Mesenchymal stem cell (in vitro differentiated cells and primary cell): ENCODE results near the gene AP3B1.
A peak's percentile ranks its signal among the peaks of the same experiment; 100 is the strongest.

Source experiments
- DNase-seq: peaks from one replicate; pipeline ENCODE4 v3.0.0-alpha.2; 2013
- H2AFZ ChIP-seq: one replicate; pipeline ENCODE4 v1.6.1; 2013; ENCODE audit warnings: low read depth, mild to moderate bottlenecking, control low read depth, inconsistent platforms, low read length, moderate library complexity
- H2AK5ac ChIP-seq: 2 replicates; pipeline ENCODE4 v1.6.1; 2013; ENCODE audit warnings: low read length, moderate library complexity, mild to moderate bottlenecking, inconsistent platforms; ENCODE audit not compliant: severe bottlenecking
- H2BK120ac ChIP-seq: one replicate; pipeline ENCODE4 v1.6.1; 2013; ENCODE audit warnings: low read depth, mild to moderate bottlenecking, inconsistent platforms, low read length, moderate library complexity
- H2BK12ac ChIP-seq, 2 experiments: one replicate each; pipeline ENCODE4 v1.6.1; 2013; ENCODE audit warnings: inconsistent platforms in 2 of 2, low read length in 2 of 2, mild to moderate bottlenecking in 2 of 2, moderate library complexity in 2 of 2, control low read depth in 1 of 2
- H2BK15ac ChIP-seq: one replicate; pipeline ENCODE4 v1.6.1; 2013; ENCODE audit warnings: mild to moderate bottlenecking, low read depth, inconsistent platforms; ENCODE audit not compliant: poor library complexity, severe bottlenecking
- H2BK5ac ChIP-seq: 2 replicates; pipeline ENCODE4 v1.6.1; 2013; ENCODE audit warnings: low read depth, mild to moderate bottlenecking, low read length, control low read depth, inconsistent platforms; ENCODE audit not compliant: poor library complexity, severe bottlenecking
- H3K14ac ChIP-seq, 2 experiments: one replicate each; pipeline ENCODE4 v1.6.1; 2013; ENCODE audit warnings: inconsistent platforms in 2 of 2, low read length in 2 of 2, control low read depth in 1 of 2, mild to moderate bottlenecking in 1 of 2, moderate library complexity in 1 of 2
- H3K18ac ChIP-seq, 2 experiments: one replicate each; pipeline ENCODE4 v1.6.1; 2013; ENCODE audit warnings: inconsistent platforms in 2 of 2, low read length in 2 of 2, control low read depth in 1 of 2, low read depth in 1 of 2, mild to moderate bottlenecking in 1 of 2
- H3K23ac ChIP-seq, 2 experiments: one replicate each; pipeline ENCODE4 v1.6.1; 2013; ENCODE audit warnings: inconsistent platforms in 2 of 2, low read length in 2 of 2, mild to moderate bottlenecking in 2 of 2, moderate library complexity in 2 of 2, control low read depth in 1 of 2
- H3K27ac ChIP-seq: 2 replicates; pipeline ENCODE4 v1.5.1; 2013; ENCODE audit warnings: mild to moderate bottlenecking, moderate library complexity, low read length, control low read depth, inconsistent platforms; ENCODE audit not compliant: poor library complexity, severe bottlenecking
- H3K27me3 ChIP-seq, 2 experiments: 2 replicates each; pipeline versions ENCODE4 v1.6.1 to v1.7.0; 2013; ENCODE audit warnings: low read length in 2 of 2, mild to moderate bottlenecking in 2 of 2, moderate library complexity in 2 of 2, control low read depth in 1 of 2, inconsistent platforms in 1 of 2; ENCODE audit not compliant: control insufficient read depth in 1 of 2, insufficient read depth in 1 of 2
- H3K36me3 ChIP-seq, 2 experiments: 2 replicates each; pipeline versions ENCODE4 v1.6.1 to v1.7.0; 2013; ENCODE audit warnings: low read length in 2 of 2, control low read depth in 1 of 2, inconsistent platforms in 1 of 2, low read depth in 1 of 2, mild to moderate bottlenecking in 1 of 2; ENCODE audit not compliant: insufficient read depth in 2 of 2, control insufficient read depth in 1 of 2
- H3K4ac ChIP-seq, 2 experiments: one replicate each; pipeline ENCODE4 v1.6.1; 2013; ENCODE audit warnings: inconsistent platforms in 2 of 2, low read length in 2 of 2, mild to moderate bottlenecking in 2 of 2, moderate library complexity in 2 of 2, control low read depth in 1 of 2, low read depth in 1 of 2
- H3K4me1 ChIP-seq: 2 replicates; pipeline ENCODE4 v1.6.1; 2013; ENCODE audit warnings: low read depth, low read length, control low read depth; ENCODE audit not compliant: control insufficient read depth, insufficient read depth
- H3K4me2 ChIP-seq: 2 replicates; pipeline ENCODE4 v1.6.1; 2013; ENCODE audit warnings: low read length, mild to moderate bottlenecking, inconsistent platforms; ENCODE audit not compliant: poor library complexity, severe bottlenecking
- H3K4me3 ChIP-seq, 2 experiments: 2 replicates each; pipeline versions ENCODE4 v1.5.1 to v1.7.0; 2013; ENCODE audit warnings: low read length in 2 of 2, mild to moderate bottlenecking in 2 of 2, control low read depth in 1 of 2, low read depth in 1 of 2; ENCODE audit not compliant: insufficient read depth in 1 of 2
- H3K79me1 ChIP-seq: replicated peaks from 2 replicates; pipeline ENCODE4 v1.6.1; 2013; ENCODE audit warnings: mild to moderate bottlenecking, control low read depth, low read length, inconsistent platforms; ENCODE audit not compliant: poor library complexity, severe bottlenecking
- H3K9ac ChIP-seq: 2 replicates; pipeline ENCODE4 v1.7.0; 2013; ENCODE audit warnings: mild to moderate bottlenecking, low read length, moderate library complexity
- H3K9me3 ChIP-seq: 2 replicates; pipeline ENCODE4 v1.7.0; 2013; ENCODE audit warnings: mild to moderate bottlenecking, low read length; ENCODE audit not compliant: control insufficient read depth
- H4K8ac ChIP-seq: one replicate; pipeline ENCODE4 v1.6.1; 2013; ENCODE audit warnings: inconsistent platforms, mild to moderate bottlenecking, low read length, moderate library complexity
- H4K91ac ChIP-seq: one replicate; pipeline ENCODE4 v1.6.1; 2013; ENCODE audit warnings: mild to moderate bottlenecking, low read length, inconsistent platforms
- WGBS: methylation state at CpG from one replicate; pipeline ENCODE4 v1.1.7; 2013; ENCODE audit warnings: mixed read lengths; 5-methylcytosine and 5-hydroxymethylcytosine counted together

Gene AP3B1

GRCh38 chr5:77973253-77973609, 321.3 kb downstream of the AP3B1 start:
- no peak overlapping the region for H3K4me2 ChIP-seq
- H2AFZ ChIP-seq = no peak overlapping the region
- no peak overlapping the region for H4K8ac ChIP-seq
- no peak overlapping the region for H3K9ac ChIP-seq
- H3K9me3 ChIP-seq = no peaks in the 10 kb centered on the region
- H4K91ac ChIP-seq = no peak overlapping the region
- peaks cover 41 to 67% of the 10 kb centered on the region in 2 experiments for H3K27me3 ChIP-seq
- H3K14ac ChIP-seq = no peak overlapping the region
- H3K27ac ChIP-seq = no peak overlapping the region
- WGBS = 10% methylated on average over 19 of the region's 19 CpGs
- no peaks in the 10 kb centered on the region for H3K79me1 ChIP-seq
- H3K4ac ChIP-seq = no peak overlapping the region
- H2AK5ac ChIP-seq = no peak overlapping the region
- H3K36me3 ChIP-seq = no peaks in the 10 kb centered on the region
- H3K4me1 ChIP-seq = peaks cover 7% of the 10 kb centered on the region
- no peak for DNase-seq
- H2BK12ac ChIP-seq = no peak overlapping the region
- peak overlapping the region in 1 of 2 experiments; percentile 68 for H3K4me3 ChIP-seq
- H3K23ac ChIP-seq = peak overlapping the region in 1 of 2 experiments; percentile 23
- no peak overlapping the region for H3K18ac ChIP-seq
- H2BK5ac ChIP-seq = no peak overlapping the region
- H2BK15ac ChIP-seq = no peak overlapping the region
- H2BK120ac ChIP-seq = no peak overlapping the region

- Histone ChIP-seq H3K4me3 (peak overlapping the region; percentile 1 to 68), H3K23ac (peak overlapping the region in 1 of 2 experiments; percentile 9), H3K4me1 (peaks cover 7% of the 10 kb centered on the region), H2BK5ac (no peak overlapping the region), H3K4me2 (peak overlapping the region; percentile 71), H3K79me1 (no peaks in the 10 kb centered on the region), H3K14ac (no peak overlapping the region), H2AK5ac (no peak overlapping the region), H3K36me3 (no peaks in the 10 kb centered on the region), H2BK12ac (no peak overlapping the region), H3K9ac (peak overlapping the region; percentile 30), H4K8ac (no peak overlapping the region), H3K9me3 (no peaks in the 10 kb centered on the region), H2BK15ac (peak overlapping the region; percentile 48), H3K4ac (no peak overlapping the region), H2AFZ (no peak overlapping the region), H3K27me3 (peaks cover 41 to 67% of the 10 kb centered on the region in 2 experiments), H3K27ac (no peak overlapping the region), H2BK120ac (no peak overlapping the region), H4K91ac (no peak overlapping the region), H3K18ac (no peak overlapping the region)
- no peak for DNase-seq
- 7% methylated on average over 40 of the region's 57 CpGs for WGBS
Observed at GRCh38 chr5:77972469-77973252, 321.8 kb downstream of the AP3B1 start.

- H4K8ac ChIP-seq = no peak overlapping the region
- DNase-seq = no peak
- no peak overlapping the region for H3K23ac ChIP-seq
- no peak overlapping the region for H2AFZ ChIP-seq
- whole genome bisulfite sequencing = 15% methylated on average over 16 of the region's 16 CpGs
- H3K9me3 ChIP-seq = no peaks in the 10 kb centered on the region
- H3K36me3 ChIP-seq = no peaks in the 10 kb centered on the region
- no peak overlapping the region for H2AK5ac ChIP-seq
- H2BK5ac ChIP-seq = no peak overlapping the region
- no peak overlapping the region for H2BK15ac ChIP-seq
- no peak overlapping the region for H2BK12ac ChIP-seq
- H3K4me1 ChIP-seq = peaks cover 7% of the 10 kb centered on the region
- no peak overlapping the region for H3K4ac ChIP-seq
- H3K18ac ChIP-seq = no peak overlapping the region
- H3K79me1 ChIP-seq = no peaks in the 10 kb centered on the region
- H2BK120ac ChIP-seq = no peak overlapping the region
- H3K4me3 ChIP-seq = peak overlapping the region in 1 of 2 experiments; percentile 68
- H4K91ac ChIP-seq = no peak overlapping the region
- H3K4me2 ChIP-seq = no peak overlapping the region
- peak overlapping the region; percentile 30 for H3K9ac ChIP-seq
- H3K14ac ChIP-seq = no peak overlapping the region
- H3K27me3 ChIP-seq = peaks cover 41 to 67% of the 10 kb centered on the region in 2 experiments
- H3K27ac ChIP-seq = no peak overlapping the region
Observed at GRCh38 chr5:77971776-77972468, 322.6 kb downstream of the AP3B1 start.

- Histone ChIP-seq H2AFZ (no peak overlapping the region), H2BK15ac (no peak overlapping the region), H2BK120ac (no peak overlapping the region), H2AK5ac (no peak overlapping the region), H3K14ac (no peak overlapping the region), H3K4me3 (no peak overlapping the region), H3K4ac (no peak overlapping the region), H2BK5ac (no peak overlapping the region), H3K4me1 (peaks cover 7% of the 10 kb centered on the region), H3K9me3 (no peaks in the 10 kb centered on the region), H2BK12ac (no peak overlapping the region), H3K36me3 (no peaks in the 10 kb centered on the region), H4K8ac (no peak overlapping the region), H3K27ac (no peak overlapping the region), H3K23ac (no peak overlapping the region), H4K91ac (no peak overlapping the region), H3K27me3 (peaks cover 38 to 62% of the 10 kb centered on the region in 2 experiments), H3K4me2 (no peak overlapping the region), H3K9ac (no peak overlapping the region), H3K79me1 (no peaks in the 10 kb centered on the region), H3K18ac (no peak overlapping the region)
- DNase-seq = no peak
- WGBS = 90% methylated on average over 3 of the region's 5 CpGs
Observed at GRCh38 chr5:77970891-77971290, 323.6 kb downstream of the AP3B1 start.
